ENCODE data around the gene AOAH.

DNA sequence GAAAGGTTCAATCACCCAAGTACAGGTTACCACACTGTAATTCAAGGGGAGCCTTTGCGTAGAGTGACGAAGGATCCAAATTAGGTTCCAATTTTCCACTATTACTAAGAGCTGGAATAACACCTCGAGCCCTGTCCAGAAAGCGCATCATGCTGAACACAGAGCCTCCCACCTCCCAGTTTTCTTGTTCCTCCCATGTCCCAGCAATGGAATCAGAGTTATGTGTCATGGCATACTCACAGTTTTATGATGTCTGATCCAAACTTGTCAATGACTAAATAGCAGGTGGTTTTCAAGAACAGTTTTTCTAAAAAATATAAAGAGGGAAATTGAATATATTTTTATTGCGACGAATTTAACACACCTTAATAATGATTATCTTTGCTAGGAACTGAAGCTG lies 50.6 kb downstream of the AOAH start:
- TF ChIP-seq, protein P1, sequence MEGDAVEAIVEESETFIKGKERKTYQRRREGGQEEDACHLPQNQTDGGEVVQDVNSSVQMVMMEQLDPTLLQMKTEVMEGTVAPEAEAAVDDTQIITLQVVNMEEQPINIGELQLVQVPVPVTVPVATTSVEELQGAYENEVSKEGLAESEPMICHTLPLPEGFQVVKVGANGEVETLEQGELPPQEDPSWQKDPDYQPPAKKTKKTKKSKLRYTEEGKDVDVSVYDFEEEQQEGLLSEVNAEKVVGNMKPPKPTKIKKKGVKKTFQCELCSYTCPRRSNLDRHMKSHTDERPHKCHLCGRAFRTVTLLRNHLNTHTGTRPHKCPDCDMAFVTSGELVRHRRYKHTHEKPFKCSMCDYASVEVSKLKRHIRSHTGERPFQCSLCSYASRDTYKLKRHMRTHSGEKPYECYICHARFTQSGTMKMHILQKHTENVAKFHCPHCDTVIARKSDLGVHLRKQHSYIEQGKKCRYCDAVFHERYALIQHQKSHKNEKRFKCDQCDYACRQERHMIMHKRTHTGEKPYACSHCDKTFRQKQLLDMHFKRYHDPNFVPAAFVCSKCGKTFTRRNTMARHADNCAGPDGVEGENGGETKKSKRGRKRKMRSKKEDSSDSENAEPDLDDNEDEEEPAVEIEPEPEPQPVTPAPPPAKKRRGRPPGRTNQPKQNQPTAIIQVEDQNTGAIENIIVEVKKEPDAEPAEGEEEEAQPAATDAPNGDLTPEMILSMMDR (IDR thresholded peaks at IDR 0.05), result no peak
- TF ChIP-seq POLR2A (IDR thresholded peaks at IDR 0.05), result no peak

All from adrenal gland (tissue), 5 donors.